GM23338 (cell line): ENCODE results near the gene DCST2. TPM values are rescaled to one million over a fixed set of nuclear protein-coding genes. Genes with fewer than 3 reads are reported as not detected.

Experiments used
- ATAC-seq: fragments of 200-7000 bp; cut with Tn5 transposase; 3 replicates; pipeline ENCODE4 v1.9.1; 2020
- DNase-seq: peaks from one replicate; pipeline ENCODE4 v3.0.0-alpha.2; 2015; ENCODE audit warnings: low spot score
- H2AFZ ChIP-seq: fragments of 200-600 bp; sonication (generic); 2 replicates; pipeline ENCODE4 v1.8.0; 2016; ENCODE audit warnings: antibody characterized with exemption, mild to moderate bottlenecking, moderate library complexity
- H3F3A ChIP-seq: fragments of 200-600 bp; sonication (generic); replicated peaks from 2 replicates; pipeline ENCODE4 v1.8.0; 2017; ENCODE audit warnings: antibody characterized with exemption, mixed run types, low read depth
- H3K27ac ChIP-seq: fragments of 200-600 bp; sonication (generic); 2 replicates; pipeline ENCODE4 v1.6.1; 2016; ENCODE audit warnings: low read depth
- H3K27me3 ChIP-seq: fragments of 200-600 bp; sonication (generic); 2 replicates; pipeline ENCODE4 v1.8.0; 2016; ENCODE audit warnings: mild to moderate bottlenecking, mixed run types, moderate library complexity; ENCODE audit not compliant: insufficient read depth
- H3K36me3 ChIP-seq: fragments of 200-600 bp; sonication (generic); 2 replicates; pipeline ENCODE4 v1.8.0; 2016; ENCODE audit warnings: mild to moderate bottlenecking; ENCODE audit not compliant: insufficient read depth
- H3K4me1 ChIP-seq: fragments of 200-600 bp; sonication (generic); 2 replicates; pipeline ENCODE4 v1.8.0; 2016; ENCODE audit warnings: mild to moderate bottlenecking, moderate library complexity; ENCODE audit not compliant: insufficient read depth
- H3K4me2 ChIP-seq: fragments of 200-600 bp; sonication (generic); 2 replicates; pipeline ENCODE4 v1.7.1; 2017; ENCODE audit warnings: mixed run types
- H3K4me3 ChIP-seq: fragments of 200-600 bp; sonication (generic); 2 replicates; pipeline ENCODE4 v1.6.1; 2016; ENCODE audit warnings: mixed run types
- H3K79me2 ChIP-seq: fragments of 200-600 bp; sonication (generic); replicated peaks from 2 replicates; pipeline ENCODE4 v1.8.0; 2017; ENCODE audit warnings: mild to moderate bottlenecking; ENCODE audit not compliant: insufficient read depth
- H3K9me2 ChIP-seq: fragments of 200-600 bp; sonication (generic); 2 replicates; pipeline ENCODE4 v1.8.0; 2017; ENCODE audit not compliant: insufficient read depth
- H4K20me1 ChIP-seq: fragments of 200-600 bp; sonication (generic); replicated peaks from 2 replicates; pipeline ENCODE4 v1.8.0; 2017; ENCODE audit warnings: mild to moderate bottlenecking; ENCODE audit not compliant: insufficient read depth
- H3K27ac Mint-ChIP-seq: 2 replicates; pipeline ENCODE4 v1.8.0; 2020; ENCODE audit warnings: inconsistent platforms, mild to moderate bottlenecking, moderate library complexity, mixed read lengths
- H3K27me3 Mint-ChIP-seq: 3 replicates; pipeline ENCODE4 v1.8.0; 2022; ENCODE audit warnings: low read depth, mild to moderate bottlenecking, moderate library complexity, mixed read lengths, inconsistent platforms; ENCODE audit not compliant: insufficient read depth, poor library complexity
- H3K36me3 Mint-ChIP-seq: 3 replicates; pipeline ENCODE4 v1.8.0; 2021; ENCODE audit warnings: low read depth, mild to moderate bottlenecking, inconsistent platforms, moderate library complexity, mixed read lengths
- H3K4me1 Mint-ChIP-seq: 3 replicates; pipeline ENCODE4 v1.8.0; 2020; ENCODE audit warnings: mild to moderate bottlenecking, inconsistent platforms, mixed read lengths
- H3K4me3 Mint-ChIP-seq: 3 replicates; pipeline ENCODE4 v1.8.0; 2021; ENCODE audit warnings: moderate library complexity, mild to moderate bottlenecking, inconsistent platforms, mixed read lengths
- H3K9me3 Mint-ChIP-seq: 3 replicates; pipeline ENCODE4 v1.8.0; 2020; ENCODE audit warnings: moderate library complexity, mild to moderate bottlenecking, inconsistent platforms, mixed read lengths
- CTCF ChIP-seq, 2 experiments: fragments of 200-600 bp in 1 of 2; sonication (generic) in 1 of 2; conservative IDR thresholded peaks; 2 replicates each; pipeline versions ENCODE4 v1.5.1 to v1.6.1; 2016 to 2017; ENCODE audit warnings: antibody characterized with exemption in 2 of 2, low read depth in 2 of 2, mild to moderate bottlenecking in 2 of 2, moderate library complexity in 1 of 2
- JUNB ChIP-seq: IDR thresholded peaks from one replicate; pipeline ENCODE4 v1.6.1; 2016; ENCODE audit warnings: antibody characterized with exemption; ENCODE audit not compliant: unreplicated experiment
- NANOG ChIP-seq: IDR thresholded peaks from 2 replicates; pipeline ENCODE4 v1.6.1; 2016; ENCODE audit warnings: antibody characterized with exemption, borderline replicate concordance
- POLR2AphosphoS5 ChIP-seq: IDR thresholded peaks from 2 replicates; pipeline ENCODE4 v1.6.1; 2016; ENCODE audit warnings: antibody characterized with exemption, low read depth
- REST ChIP-seq: IDR thresholded peaks from one replicate; pipeline ENCODE4 v1.6.1; 2018; ENCODE audit warnings: antibody characterized with exemption; ENCODE audit not compliant: unreplicated experiment
- STAT1 ChIP-seq: IDR thresholded peaks from one replicate; pipeline ENCODE4 v1.6.1; 2016; ENCODE audit warnings: antibody characterized with exemption; ENCODE audit not compliant: unreplicated experiment
- ZNF331 ChIP-seq: fragments of 250-450 bp; sonication (Bioruptor Pico); IDR thresholded peaks from 2 replicates; pipeline ENCODE4 v1.5.0; 2020; ENCODE audit warnings: low read depth, mild to moderate bottlenecking, moderate library complexity
- ZNF462 ChIP-seq: fragments of 250-450 bp; sonication (Bioruptor Pico); IDR thresholded peaks from 2 replicates; pipeline ENCODE4 v1.5.0; 2020; ENCODE audit warnings: mild to moderate bottlenecking, moderate library complexity
- polyA plus RNA-seq: library from polyadenylated mRNA; unstranded; fragments of >200 nt; fragmentation: Nextera tagmentation; extraction: Ambion mirVana; gene quantifications from 2 replicates; pipeline ENCODE4 v1.2.1, GENCODE V29; 2016
- total RNA-seq: library from RNA; depleted of rRNA; stranded (reverse); fragments of >200 nt; shearing (Covaris generic); gene quantifications from 2 replicates; pipeline ENCODE4 v1.2.3, GENCODE V29; 2014

DCST2 gene
- total and polyA plus RNA-seq, 2 experiments from 2014 or later: 0.78 TPM; not detected in 1

GRCh38 chr1:155052439-155053395 is 19.1 kb upstream of the DCST2 start:
- H3K4me3 ChIP-seq: peak overlapping the region; percentile 90
- H3K79me2 ChIP-seq: no peaks in the 10 kb centered on the region
- TF ChIP-seq REST (no peak), ZNF331 (CRISPR knock-in tag) (no peak), POLR2AphosphoS5 (no peak), STAT1 (no peak), ZNF462 (CRISPR knock-in tag) (no peak), NANOG (no peak), JUNB (no peak), CTCF (conservative IDR thresholded peaks at IDR 0.05; ENCODE audit: low read depth in 2 of 2) (peak; percentile 32 to 61)
- peak overlapping the region; percentile 98 for H3K4me2 ChIP-seq
- no peaks in the 10 kb centered on the region for H3K9me2 ChIP-seq
- no peak overlapping the region for H3K27ac Mint-ChIP-seq
- peaks cover 25% of the 10 kb centered on the region for H3K27me3 Mint-ChIP-seq
- H4K20me1 ChIP-seq: peaks cover 3% of the 10 kb centered on the region; the same call in 1 of the 2 replicates
- peak overlapping the region; percentile 76 for H3K4me3 Mint-ChIP-seq
- H3K27ac ChIP-seq: no peak overlapping the region
- ATAC-seq (peak; percentile 17), DNase-seq (peak; percentile 46)
- H3K36me3 Mint-ChIP-seq: no peaks in the 10 kb centered on the region; the same call in 2 of the 3 replicates
- no peaks in the 10 kb centered on the region; the same call in 2 of the 3 replicates for H3K9me3 Mint-ChIP-seq
- no peak overlapping the region for H2AFZ ChIP-seq
- peaks cover 33% of the 10 kb centered on the region for H3K4me1 Mint-ChIP-seq
- peaks cover 24% of the 10 kb centered on the region for H3K27me3 ChIP-seq
- H3K36me3 ChIP-seq: no peaks in the 10 kb centered on the region
- peaks cover 18% of the 10 kb centered on the region; the same call in 1 of the 2 replicates for H3K4me1 ChIP-seq
- peaks cover 12% of the 10 kb centered on the region; the same call in 1 of the 2 replicates for H3F3A ChIP-seq
